GM19452 (cell line): Measurements from ENCODE around the gene SCLT1.
"Not testable (repeated sequence)": the region's sequence is repeated elsewhere in the genome, so short reads cannot be mapped to it uniquely, and the experiment has no call there.

Experiments
- ATAC-seq: cut with Tn5 transposase; IDR thresholded peaks from one replicate; pipeline ENCODE4 v1.9.1; 2021; ENCODE audit not compliant: unreplicated experiment

SCLT1 gene

DNA sequence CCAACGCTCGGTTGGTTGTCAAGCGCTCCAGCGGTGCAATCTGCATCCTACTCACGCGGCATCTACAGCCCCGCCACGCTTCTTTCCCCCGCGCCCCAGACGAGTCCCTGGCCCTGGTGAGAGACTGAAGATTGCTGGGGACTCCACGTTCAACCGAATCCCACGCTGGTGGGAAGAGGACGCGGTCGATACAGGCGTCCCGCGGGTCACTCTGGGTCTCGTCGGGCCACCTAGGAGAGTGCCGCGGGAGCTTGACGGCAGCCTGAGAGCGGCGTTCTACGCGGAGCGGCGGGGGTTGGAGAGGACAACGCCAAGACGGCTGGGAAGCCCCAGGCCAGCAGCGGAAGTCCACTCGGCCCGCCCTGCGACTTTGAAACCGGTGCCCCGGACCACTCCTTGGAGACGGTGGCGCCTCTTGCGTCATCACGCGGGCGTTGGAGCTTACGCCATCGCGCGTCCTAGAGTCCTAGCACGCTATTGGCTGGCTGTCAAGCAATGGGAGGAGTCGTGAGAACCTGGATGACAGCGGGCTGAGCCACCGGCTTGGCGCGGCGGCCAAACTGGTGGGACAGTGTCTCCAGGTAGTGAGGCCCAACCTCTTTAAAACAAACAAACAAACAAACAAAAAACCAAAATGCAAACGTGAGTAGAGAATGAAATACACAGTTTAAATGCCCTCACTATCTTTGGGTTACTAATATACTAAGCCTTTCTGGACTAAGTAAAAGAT lies at the start of gene SCLT1:
Gene SCLT1 (minus strand): TSS at position 349 of the 730 bp plus-strand sequence. CDS start 436 bp downstream, outside the sequence.
- peak; percentile 92 for ATAC-seq

DNA sequence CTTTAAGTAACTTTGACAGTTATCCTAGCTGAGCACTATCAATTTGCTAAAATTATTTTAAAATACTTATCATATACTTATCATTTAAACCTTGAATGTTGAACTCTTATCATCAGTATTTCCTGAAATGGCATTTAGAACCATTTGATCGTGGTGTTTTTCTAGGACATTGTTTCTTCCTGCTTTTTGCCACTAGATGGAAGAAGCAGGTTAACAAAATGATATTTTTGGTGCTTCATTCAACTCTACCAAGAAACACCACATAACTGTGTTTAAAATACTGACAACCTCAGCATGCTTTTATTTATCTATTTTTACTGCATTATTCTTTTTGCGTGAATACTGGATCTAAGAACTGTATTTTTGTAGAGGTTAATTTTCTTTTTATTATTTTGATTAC lies 47.2 kb upstream of the SCLT1 start:
- no peak for ATAC-seq

- no peak for ATAC-seq
These were observed 45.6 kb upstream of the SCLT1 start for GRCh38 chr4:129138810-129139496.

- no peak for ATAC-seq
These were observed 43.1 kb upstream of the SCLT1 start for GRCh38 chr4:129136433-129136832.

DNA sequence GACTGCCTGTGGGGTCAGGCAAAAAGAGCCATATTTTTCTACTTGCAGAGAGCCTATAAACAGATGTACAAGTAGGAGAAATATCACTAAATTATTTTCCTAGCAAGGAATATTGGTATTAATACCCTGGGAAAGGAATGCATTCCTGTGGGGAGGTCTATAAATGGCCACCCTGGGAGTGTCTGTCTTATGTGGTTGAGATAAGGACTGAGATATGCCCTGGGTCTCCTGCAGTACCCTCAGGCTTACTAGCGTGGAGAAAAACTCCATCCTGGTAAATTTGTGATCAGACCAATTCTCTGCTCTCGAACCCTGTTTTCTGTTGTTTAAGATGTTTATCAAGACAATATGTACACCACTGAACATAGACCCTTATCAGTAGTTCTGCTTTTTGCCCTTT lies 38.0 kb upstream of the SCLT1 start:
- ATAC-seq = no peak

GRCh38 chr4:129129143-129129542 lies 35.8 kb upstream of the SCLT1 start:
- no peak for ATAC-seq

GRCh38 chr4:129126614-129127013 lies 33.3 kb upstream of the SCLT1 start:
- ATAC-seq = not testable (repeated sequence)

GRCh38 chr4:129117705-129118104 lies 24.4 kb upstream of the SCLT1 start:
- ATAC-seq = no peak

GRCh38 chr4:129113919-129114318 lies 20.6 kb upstream of the SCLT1 start:
- no peak for ATAC-seq

DNA sequence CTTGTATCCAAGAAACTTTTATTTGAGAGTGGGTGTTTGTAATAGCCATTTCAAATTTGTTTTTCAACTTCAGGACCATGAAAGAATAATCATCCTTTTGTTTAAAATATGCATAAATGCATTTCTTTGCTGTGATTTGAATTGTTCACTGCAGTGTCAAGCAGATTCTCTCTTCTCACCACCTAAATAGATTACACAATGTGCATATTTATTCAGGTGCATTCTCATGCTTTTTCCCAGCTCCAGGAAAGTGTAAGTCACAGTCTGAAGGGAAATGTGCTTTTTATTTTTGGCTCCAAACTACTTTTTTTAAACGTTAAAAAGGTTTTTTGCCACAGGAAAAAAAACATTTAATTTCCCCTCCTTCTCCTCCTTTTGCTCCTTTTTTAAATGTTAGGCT lies 20.1 kb upstream of the SCLT1 start:
- ATAC-seq = no peak

DNA sequence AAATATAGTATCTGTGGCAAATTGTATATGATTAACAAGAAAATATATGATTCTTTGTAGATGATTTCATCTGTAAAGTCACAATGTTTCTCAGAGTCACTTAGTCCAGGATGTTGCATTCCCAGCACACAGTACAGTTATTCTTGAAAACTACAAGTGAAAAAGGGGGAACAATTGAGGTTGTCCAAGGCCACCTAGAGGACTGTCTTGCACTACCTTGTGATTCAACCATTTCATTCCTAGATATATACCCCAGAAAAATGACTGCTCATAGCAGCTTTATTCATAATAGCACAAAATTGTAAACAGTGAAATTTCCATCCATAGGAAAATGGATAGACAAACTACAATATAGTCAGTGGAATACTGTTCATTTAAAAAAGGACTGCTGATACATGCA lies 18.6 kb upstream of the SCLT1 start:
- ATAC-seq = no peak

DNA sequence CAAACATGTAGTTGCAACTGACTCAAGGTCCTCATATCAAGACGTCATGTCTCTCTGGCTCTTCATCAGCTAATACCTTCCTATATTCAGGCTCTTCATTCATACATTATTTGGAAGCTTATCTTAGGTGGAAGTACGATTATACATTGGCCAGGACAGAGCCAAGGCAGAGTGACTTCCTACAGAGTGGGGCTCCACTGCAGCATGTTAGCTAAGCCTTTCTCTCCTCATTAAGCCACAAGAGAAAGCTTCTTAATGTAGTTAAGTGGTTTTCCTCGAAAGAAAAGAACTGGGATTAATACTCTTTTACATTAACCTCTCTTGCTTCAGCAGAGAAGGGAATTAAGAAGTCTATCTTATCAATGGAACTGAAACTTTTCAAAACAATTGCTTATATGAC lies 17.6 kb upstream of the SCLT1 start:
- ATAC-seq = no peak

DNA sequence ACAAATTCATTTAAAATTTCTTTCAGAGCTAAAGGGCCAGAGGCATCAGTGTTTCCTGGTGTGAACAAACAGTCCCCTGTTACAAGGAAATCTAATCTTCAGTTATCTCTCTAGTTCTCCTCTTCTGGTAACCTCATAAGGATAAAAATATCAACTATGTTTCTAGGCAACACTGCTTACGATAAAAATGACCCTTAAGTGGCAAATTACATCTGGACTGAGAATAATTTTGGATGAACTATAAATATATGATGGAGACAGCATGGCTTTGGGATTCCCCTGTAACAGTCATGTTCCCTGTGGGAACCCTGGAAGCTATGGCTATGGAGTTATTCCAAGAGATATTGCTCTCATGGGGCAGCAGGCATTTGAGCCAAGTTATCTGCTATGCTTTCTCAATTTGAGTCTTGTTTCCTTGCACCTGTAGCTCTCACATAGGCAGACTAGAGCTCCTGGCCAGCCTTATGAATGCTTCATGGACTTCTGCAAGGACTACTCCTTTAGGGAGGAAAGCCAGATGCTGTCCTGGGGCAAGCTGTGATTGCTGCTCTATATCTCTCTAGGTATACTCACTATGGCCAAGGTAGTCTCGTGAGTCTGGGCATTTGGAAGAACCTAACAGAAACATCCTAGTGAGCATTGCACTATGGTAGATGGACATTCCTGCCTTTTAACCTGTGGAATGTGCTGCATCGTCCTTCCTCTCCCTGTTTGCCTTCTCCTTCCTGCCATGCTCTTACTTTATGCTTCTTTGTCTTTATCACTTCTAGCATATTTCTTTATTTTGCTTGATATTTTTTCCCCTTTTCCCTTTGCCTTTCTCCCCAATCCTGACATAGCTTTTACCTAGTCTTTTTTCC lies 16.9 kb upstream of the SCLT1 start:
- ATAC-seq = no peak

GRCh38 chr4:129098531-129099001 lies 5.2 kb upstream of the SCLT1 start:
- no peak for ATAC-seq

DNA sequence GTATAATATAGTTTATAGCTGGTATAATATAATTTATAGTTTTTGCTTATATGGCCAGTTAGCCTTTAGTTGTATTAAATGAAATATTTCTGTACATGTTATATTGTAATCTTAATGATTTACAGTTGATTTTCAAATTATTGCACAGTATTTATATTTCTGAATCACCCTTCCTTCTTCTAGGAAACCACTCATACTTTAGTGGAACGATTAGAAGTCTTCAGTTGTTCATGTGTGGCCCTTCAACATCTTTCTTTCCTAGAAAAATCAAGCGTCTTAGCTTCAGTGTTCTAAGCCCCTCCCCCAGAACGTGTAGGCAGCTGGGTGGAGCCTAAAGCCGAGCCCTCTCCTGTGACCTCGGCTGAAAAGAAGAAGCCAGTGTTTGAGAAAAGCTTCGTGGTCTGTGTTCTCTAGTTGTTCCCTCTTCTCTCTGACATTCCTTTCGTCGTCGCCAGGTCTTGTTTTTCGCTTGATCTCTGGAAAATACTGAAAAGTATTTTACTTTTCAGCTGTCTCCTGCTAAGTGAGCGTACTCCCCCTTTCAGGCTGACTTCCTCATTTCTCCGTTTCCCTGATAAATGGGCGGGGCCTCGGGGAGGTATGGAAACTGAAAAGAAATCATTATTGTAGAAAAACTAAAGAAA lies 2.6 kb upstream of the SCLT1 start, which contains the start of gene C4orf33:
Gene C4orf33 (plus strand): TSS at position 342 of the 644 bp plus-strand sequence. CDS start 6,459 bp downstream, outside the sequence.
- peak; percentile 43 for ATAC-seq

- no peak for ATAC-seq
These were observed 1.0 kb upstream of the SCLT1 start for GRCh38 chr4:129094347-129094746.

GRCh38 chr4:129092631-129093190 lies 628 bp downstream of the SCLT1 start:
- ATAC-seq = no peak

DNA sequence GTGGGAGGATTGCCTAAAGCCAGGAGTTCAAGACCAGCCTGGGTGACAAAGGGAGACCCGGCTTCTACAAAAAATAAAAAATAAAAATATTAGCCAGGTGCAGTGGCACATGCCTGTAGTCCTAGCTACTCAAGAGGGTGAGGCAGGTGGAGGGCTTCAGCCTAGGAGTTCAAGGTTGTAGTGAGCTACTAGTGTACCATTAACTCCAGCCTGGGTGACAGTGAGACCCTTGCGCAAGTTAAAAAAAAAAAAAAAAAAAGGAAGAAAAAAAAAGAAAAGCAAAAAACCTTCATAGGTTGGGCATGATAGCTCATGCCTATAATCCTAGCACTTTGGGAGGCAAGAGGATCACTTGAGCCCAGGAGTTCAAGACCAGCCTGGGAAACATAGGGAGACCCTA lies 5.8 kb downstream of the SCLT1 start:
- ATAC-seq = no peak

DNA sequence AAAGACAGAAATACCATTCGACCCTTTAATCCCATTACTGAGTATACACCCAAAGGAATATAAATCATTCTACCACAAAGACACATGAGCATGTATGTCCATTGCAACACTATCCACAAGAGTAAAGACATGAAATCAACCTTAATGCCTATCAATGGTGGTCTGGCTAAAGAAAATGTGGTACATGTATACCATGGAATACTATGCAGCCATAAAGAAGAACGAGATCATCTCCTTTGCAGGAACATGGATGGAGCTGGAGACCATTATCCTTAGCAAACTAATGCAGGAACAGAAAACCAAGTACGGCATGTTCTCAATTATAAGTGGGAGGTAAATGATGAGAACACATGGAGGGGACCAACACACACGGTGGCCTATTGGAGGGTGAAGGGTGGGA lies 7.9 kb downstream of the SCLT1 start:
- ATAC-seq = no peak

- no peak for ATAC-seq
These were observed 11.0 kb downstream of the SCLT1 start for GRCh38 chr4:129082302-129082701.

DNA sequence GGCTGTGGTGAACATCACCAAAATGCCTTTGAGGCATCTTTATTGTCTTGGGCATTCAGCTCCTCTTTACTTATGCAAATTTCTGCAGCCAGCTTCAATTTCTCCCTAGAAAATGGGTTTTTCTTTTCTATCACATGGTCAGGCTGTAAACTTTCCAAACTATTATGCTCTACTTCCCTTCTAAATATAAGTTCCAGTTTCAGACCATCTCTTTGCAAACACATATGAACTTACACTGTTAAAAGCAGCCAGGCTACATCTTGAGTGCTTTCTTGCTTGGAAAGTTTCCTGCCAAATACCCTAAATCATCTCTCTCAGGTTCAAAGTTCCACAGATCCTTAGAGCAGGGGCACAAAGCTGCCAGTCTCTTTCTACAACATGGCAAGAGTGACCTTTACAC lies 13.2 kb downstream of the SCLT1 start:
- ATAC-seq = no peak
